ENCODE data around the gene PINLYP.

The PINLYP gene

GRCh38 chr19:43575156-43575950 lies at the start of gene PINLYP, which contains the start of gene XRCC1:
Gene PINLYP, plus strand, starts transcription at chr19:43575801. Its CDS starts 1,391 bp downstream, at chr19:43577192.
Gene XRCC1, minus strand, starts transcription at chr19:43575527. Its CDS starts 69 bp downstream, at chr19:43575458.
- peak; percentile 95 for DNase-seq (ENCODE audit: extremely low read depth, low read depth)
- no peak for TF ChIP-seq CTCF (IDR thresholded peaks at IDR 0.05; ENCODE audit: low read depth, low read length, missing control alignments)
- peak within 1 kb of the TSS; percentile 93 for H3K4me3 ChIP-seq (replicated peaks; ENCODE audit: low read depth, low read length)

DNA sequence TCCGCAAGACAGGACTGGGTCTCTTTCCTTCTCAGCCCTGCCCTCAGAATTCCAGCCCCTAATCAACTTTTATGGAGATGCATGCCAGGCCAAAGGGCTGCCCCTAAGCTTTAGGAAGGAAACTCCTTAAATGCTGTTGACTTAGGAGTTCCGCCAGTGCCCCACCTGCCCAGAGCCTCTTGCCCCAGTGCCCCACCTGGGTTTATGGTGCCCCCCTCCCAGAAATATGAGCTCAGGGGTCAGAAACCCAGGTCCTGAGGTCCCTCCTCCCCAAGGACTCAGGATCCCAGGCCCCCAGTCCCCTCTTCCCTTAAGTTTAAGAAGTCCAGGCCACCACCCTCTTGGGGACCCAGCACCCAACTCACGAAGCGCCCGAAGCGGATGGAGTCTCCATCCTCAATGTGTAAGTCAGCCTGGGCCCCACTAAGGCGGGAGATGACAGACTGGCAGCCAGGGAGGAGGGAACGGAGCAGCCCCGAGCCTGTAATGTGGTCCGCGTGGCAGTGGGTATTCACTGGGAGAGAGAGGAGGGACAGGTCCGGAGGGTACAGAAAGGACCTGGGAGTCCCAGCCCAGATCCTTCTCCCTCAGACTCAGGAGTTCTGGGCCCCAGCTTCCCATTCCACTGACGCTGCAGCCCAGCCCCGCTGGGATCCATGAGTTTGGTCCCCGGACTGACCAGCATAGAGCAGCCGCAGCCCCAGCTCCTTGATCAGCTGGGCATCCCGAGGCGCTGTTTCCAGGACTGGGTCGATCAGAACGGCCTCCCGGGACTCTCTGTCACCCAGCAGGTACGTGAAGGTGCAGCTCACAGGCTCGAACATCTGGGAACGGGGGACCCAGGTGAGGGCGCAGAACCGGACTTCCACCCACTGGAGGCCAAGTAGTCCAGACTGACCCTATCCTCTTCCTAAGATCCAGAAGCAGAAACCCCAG lies 49.5 kb upstream of the PINLYP start:
- H3K4me3 ChIP-seq (replicated peaks; ENCODE audit: low read depth, low read length) = peak overlapping the region; percentile 91
- TF ChIP-seq CTCF (IDR thresholded peaks at IDR 0.05; ENCODE audit: low read depth, low read length, missing control alignments) = no peak
- no peak for DNase-seq (ENCODE audit: extremely low read depth, low read depth)

DNA sequence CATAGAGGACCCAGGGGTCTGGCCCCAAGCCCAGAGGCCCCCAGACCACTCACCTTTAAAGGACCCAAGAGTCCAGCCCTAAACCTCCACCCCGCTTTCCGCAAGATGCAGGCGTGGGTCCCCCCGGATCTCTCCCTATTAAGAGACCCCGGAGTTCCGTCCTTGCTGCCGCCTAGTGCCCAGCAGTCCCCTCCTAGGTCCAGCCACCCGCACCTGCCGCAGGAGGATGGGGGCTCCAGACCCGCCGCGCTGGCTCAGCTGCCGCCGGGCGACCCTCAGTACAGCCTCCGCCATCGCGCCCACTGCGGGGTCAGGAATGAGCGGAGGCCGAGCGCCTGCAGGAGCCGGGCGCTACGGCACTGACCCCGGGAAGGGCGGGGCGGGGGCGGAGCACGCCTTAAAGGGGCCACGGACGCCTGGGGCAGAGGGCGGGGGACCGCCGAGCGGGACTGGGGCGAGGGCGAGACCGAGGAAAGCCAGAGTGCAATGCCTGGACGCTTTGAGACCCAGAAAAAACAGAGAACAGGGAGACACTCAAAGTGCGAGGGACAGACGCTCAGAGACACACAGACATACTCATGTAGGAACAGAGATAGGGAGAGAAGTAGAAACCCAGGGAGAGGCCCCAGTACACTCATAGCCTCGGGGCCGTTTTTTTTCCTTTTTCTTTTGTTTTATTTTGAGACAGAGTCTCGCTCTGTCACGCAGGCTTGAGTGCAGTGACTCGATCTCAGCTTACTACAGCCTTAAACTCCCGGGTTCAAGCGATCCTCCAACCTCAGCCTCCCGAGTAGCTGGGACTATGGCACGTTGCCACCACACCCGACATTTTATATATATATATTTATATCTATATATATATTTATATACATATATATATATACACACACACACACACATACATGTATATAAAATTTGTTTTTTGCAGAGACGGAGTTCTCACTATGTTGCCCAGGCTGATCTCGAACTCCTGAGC lies 48.4 kb upstream of the PINLYP start, which contains the start of gene ETHE1:
ETHE1 (minus strand) TSS at position 318 of the 976 bp plus-strand sequence; CDS start at position 294, 24 bp downstream.
- no peak for TF ChIP-seq CTCF (IDR thresholded peaks at IDR 0.05; ENCODE audit: low read depth, low read length, missing control alignments)
- H3K4me3 ChIP-seq (replicated peaks; ENCODE audit: low read depth, low read length) = peak within 1 kb of the TSS; percentile 91
- DNase-seq (ENCODE audit: extremely low read depth, low read depth) = no peak

- no peak overlapping the region for H3K4me3 ChIP-seq (replicated peaks; ENCODE audit: low read depth, low read length)
- TF ChIP-seq CTCF (IDR thresholded peaks at IDR 0.05; ENCODE audit: low read depth, low read length, missing control alignments) = no peak
- DNase-seq (ENCODE audit: extremely low read depth, low read depth) = no peak
These were observed 47.6 kb upstream of the PINLYP start for GRCh38 chr19:43527860-43528622.

DNA sequence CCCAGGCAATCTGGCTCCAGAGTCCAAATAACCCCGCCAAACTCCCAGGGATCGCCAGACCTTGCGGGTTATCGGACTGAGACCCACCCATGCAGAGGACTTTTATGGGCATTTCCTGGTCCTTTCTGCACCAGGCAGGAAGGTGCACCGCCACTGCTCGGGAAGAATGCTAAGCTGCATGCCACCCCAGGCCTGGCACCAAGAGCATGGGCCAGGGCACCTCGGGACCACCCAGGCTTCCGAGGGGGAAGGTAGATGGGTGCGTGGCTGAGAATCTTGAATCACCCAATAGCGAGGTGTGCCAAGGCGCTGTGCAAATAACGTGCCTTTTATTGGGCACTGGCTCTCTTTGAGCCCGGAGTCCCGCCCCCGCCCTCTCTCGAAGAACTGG lies 43.0 kb upstream of the PINLYP start:
- no peak for DNase-seq (ENCODE audit: extremely low read depth, low read depth)
- no peak for TF ChIP-seq CTCF (IDR thresholded peaks at IDR 0.05; ENCODE audit: low read depth, low read length, missing control alignments)

More for the DNA sequence above, 43.0 kb upstream of the PINLYP start:
- peak overlapping the region; percentile 48 for H3K4me3 ChIP-seq (replicated peaks; ENCODE audit: low read depth, low read length)
